Parathyroid adenoma (tissue), 2 donors: ENCODE measurements around the gene DGKI.

Experiments used
- H2AFZ ChIP-seq: fragments of 300-600 bp; sonication (generic); one replicate; pipeline ENCODE4 v1.7.0; 2017; ENCODE audit warnings: antibody characterized with exemption, mild to moderate bottlenecking
- H3K27ac ChIP-seq: fragments of 300-600 bp; sonication (generic); one replicate; pipeline ENCODE4 v1.7.0; 2017
- H3K27me3 ChIP-seq: fragments of 300-600 bp; sonication (generic); one replicate; pipeline ENCODE4 v1.7.0; 2017; ENCODE audit warnings: low read length; ENCODE audit not compliant: control insufficient read depth, insufficient read depth
- H3K36me3 ChIP-seq: fragments of 300-600 bp; sonication (generic); one replicate; pipeline ENCODE4 v1.7.0; 2017; ENCODE audit warnings: low read length; ENCODE audit not compliant: control insufficient read depth, insufficient read depth
- H3K4me1 ChIP-seq: fragments of 300-600 bp; sonication (generic); one replicate; pipeline ENCODE4 v1.7.0; 2017; ENCODE audit warnings: control low read depth
- H3K4me2 ChIP-seq: fragments of 300-600 bp; sonication (generic); one replicate; pipeline ENCODE4 v1.7.0; 2017; ENCODE audit warnings: low read length
- H3K4me3 ChIP-seq: fragments of 300-600 bp; sonication (generic); one replicate; pipeline ENCODE4 v1.7.0; 2017; ENCODE audit warnings: low read depth, low read length
- H3K79me2 ChIP-seq: fragments of 300-600 bp; sonication (generic); one replicate; pipeline ENCODE4 v1.7.0; 2017; ENCODE audit warnings: control low read depth
- H3K9ac ChIP-seq: fragments of 300-600 bp; sonication (generic); one replicate; pipeline ENCODE4 v1.7.0; 2017; ENCODE audit warnings: mild to moderate bottlenecking
- H3K9me3 ChIP-seq: fragments of 300-600 bp; sonication (generic); one replicate; pipeline ENCODE4 v1.7.0; 2017; ENCODE audit warnings: low read length; ENCODE audit not compliant: control insufficient read depth
- TF ChIP-seq, protein P1 (sequence below): fragments of 300-600 bp; sonication (generic); IDR thresholded peaks from one replicate; pipeline ENCODE4 v1.7.0; 2017; ENCODE audit warnings: antibody characterized with exemption, mild to moderate bottlenecking
- donor health status: primary hyperparathyroidism.

DGKI gene

DNA sequence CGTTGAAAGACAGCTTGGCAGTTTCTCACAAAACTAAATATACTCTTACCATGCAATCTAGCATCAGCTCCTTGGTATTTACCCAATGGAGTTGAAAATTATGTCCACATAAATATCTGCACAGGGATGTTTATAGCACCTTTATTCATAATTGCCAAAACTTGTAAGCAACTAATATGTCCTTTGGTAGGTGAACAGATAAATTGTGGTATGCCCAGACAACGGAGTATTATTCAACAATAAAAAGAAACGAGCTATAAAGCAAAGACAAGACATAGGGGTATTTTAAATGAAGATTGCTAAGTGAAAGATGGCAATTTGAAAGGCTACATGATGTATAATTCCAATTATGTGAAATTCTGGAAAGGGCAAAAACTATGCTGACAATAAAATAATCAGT lies 340.7 kb downstream of the DGKI start:
- Histone ChIP-seq H2AFZ (no peak overlapping the region), H3K9me3 (no peaks in the 10 kb centered on the region), H3K4me3 (no peak overlapping the region), H3K4me1 (no peaks in the 10 kb centered on the region), H3K27ac (no peak overlapping the region), H3K79me2 (no peaks in the 10 kb centered on the region), H3K27me3 (no peaks in the 10 kb centered on the region), H3K9ac (no peak overlapping the region), H3K4me2 (no peak overlapping the region), H3K36me3 (no peaks in the 10 kb centered on the region)
- TF ChIP-seq, protein P1, sequence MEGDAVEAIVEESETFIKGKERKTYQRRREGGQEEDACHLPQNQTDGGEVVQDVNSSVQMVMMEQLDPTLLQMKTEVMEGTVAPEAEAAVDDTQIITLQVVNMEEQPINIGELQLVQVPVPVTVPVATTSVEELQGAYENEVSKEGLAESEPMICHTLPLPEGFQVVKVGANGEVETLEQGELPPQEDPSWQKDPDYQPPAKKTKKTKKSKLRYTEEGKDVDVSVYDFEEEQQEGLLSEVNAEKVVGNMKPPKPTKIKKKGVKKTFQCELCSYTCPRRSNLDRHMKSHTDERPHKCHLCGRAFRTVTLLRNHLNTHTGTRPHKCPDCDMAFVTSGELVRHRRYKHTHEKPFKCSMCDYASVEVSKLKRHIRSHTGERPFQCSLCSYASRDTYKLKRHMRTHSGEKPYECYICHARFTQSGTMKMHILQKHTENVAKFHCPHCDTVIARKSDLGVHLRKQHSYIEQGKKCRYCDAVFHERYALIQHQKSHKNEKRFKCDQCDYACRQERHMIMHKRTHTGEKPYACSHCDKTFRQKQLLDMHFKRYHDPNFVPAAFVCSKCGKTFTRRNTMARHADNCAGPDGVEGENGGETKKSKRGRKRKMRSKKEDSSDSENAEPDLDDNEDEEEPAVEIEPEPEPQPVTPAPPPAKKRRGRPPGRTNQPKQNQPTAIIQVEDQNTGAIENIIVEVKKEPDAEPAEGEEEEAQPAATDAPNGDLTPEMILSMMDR, result no peak

DNA sequence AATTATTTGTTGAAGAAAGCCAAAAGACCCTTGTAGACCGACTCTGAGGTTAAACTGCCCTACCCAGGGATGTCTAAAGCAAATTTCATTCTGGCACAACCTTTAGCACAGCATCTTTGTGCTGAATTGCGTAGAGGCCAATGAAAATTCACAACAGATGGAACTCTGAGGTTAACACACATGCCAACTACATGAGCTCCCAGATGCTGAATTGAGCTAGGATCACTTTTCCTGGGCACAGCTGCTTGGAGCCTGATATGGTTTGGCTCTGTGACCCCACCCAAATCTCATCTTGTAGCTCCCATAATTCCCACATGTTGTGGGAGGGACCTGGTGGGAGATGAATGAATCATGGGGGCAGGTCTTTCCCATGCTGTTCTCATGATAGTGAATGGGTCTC lies 345.2 kb downstream of the DGKI start:
- no peak overlapping the region for H3K4me3 ChIP-seq
- TF ChIP-seq, protein P1, result no peak

DNA sequence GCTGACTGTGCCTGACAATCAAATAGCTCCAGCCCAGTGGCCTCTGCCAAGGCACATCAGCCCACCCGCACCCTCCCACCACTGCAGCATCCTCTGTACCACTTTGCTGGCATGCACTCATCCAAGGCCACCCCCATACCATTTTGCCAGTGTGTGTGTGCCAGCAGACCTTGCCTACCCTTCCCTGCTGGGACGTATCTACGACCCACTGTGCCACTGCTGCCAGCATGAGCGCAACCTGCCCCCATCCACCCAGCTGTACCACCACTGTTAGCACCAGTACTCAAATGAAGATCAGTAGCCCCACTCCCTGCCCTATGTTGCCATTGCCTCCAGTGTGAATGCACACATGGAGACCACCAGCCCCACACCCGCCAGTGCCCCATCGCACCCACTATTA lies 353.9 kb downstream of the DGKI start:
- TF ChIP-seq, protein P1, result no peak
- no peaks in the 10 kb centered on the region for H3K36me3 ChIP-seq

More for the DNA sequence above, 345.2 kb downstream of the DGKI start:
- Histone ChIP-seq H3K27ac (no peak overlapping the region), H3K4me2 (no peak overlapping the region), H3K27me3 (no peaks in the 10 kb centered on the region), H3K9me3 (peaks cover 4% of the 10 kb centered on the region), H3K4me1 (no peaks in the 10 kb centered on the region), H3K9ac (no peak overlapping the region), H2AFZ (no peak overlapping the region), H3K79me2 (no peaks in the 10 kb centered on the region), H3K36me3 (no peaks in the 10 kb centered on the region)

DNA sequence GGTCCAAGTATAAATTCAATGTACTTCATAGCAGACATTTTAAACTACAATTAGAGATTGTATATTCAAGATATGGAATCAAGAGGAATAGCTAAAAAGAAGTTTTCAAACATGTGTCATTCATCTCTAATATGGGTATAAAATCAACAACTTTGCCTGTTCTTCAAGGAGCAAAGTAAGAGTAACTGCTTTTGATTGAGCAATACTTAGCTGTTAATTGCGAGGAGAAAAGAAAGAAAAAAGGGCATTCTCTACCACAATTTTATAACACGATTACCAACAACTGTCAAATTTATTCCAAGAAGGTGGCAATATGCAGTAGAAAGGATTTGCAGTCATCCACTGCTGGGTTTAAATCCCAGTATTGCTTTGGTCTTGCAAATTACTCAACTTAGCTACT lies 356.9 kb downstream of the DGKI start:
- Histone ChIP-seq H3K9me3 (no peaks in the 10 kb centered on the region), H3K27me3 (no peaks in the 10 kb centered on the region), H3K4me1 (no peaks in the 10 kb centered on the region), H3K27ac (no peak overlapping the region), H3K4me2 (no peak overlapping the region), H3K4me3 (no peak overlapping the region), H3K36me3 (no peaks in the 10 kb centered on the region), H2AFZ (no peak overlapping the region), H3K79me2 (no peaks in the 10 kb centered on the region), H3K9ac (no peak overlapping the region)
- TF ChIP-seq, protein P1, result no peak

More for the DNA sequence above, 353.9 kb downstream of the DGKI start:
- H3K9me3 ChIP-seq, result peaks cover 4% of the 10 kb centered on the region
- H3K4me3 ChIP-seq, result no peak overlapping the region
- H3K27me3 ChIP-seq, result no peaks in the 10 kb centered on the region
- no peak overlapping the region for H3K27ac ChIP-seq
- no peak overlapping the region for H3K9ac ChIP-seq
- no peaks in the 10 kb centered on the region for H3K4me1 ChIP-seq
- no peak overlapping the region for H2AFZ ChIP-seq
- no peaks in the 10 kb centered on the region for H3K79me2 ChIP-seq
- H3K4me2 ChIP-seq, result no peak overlapping the region

DNA sequence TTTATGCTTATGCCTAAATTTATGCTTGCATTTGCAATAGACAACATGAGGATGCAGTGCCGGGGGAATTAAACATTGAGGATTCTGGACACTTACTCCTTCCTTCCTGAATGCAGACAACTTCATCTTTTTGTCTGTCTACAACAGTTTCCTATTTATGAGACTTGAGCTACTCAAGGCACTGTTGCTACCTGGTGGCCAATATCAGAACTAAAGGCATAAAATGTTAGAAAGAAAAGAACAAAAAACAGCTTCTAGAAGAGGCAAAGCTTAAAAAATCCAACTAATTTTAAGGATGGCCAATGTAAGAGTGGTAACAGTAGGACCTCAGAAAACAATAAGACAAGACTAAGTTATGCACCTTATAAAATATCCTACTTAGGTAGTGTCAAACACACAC lies 358.7 kb downstream of the DGKI start:
- no peak overlapping the region for H3K9ac ChIP-seq
- H3K4me2 ChIP-seq, result no peak overlapping the region
- no peaks in the 10 kb centered on the region for H3K36me3 ChIP-seq
- TF ChIP-seq, protein P1, result no peak
- no peaks in the 10 kb centered on the region for H3K79me2 ChIP-seq
- H3K4me3 ChIP-seq, result no peak overlapping the region
- no peak overlapping the region for H3K27ac ChIP-seq
- no peaks in the 10 kb centered on the region for H3K4me1 ChIP-seq
- no peak overlapping the region for H2AFZ ChIP-seq
- no peaks in the 10 kb centered on the region for H3K9me3 ChIP-seq
- no peaks in the 10 kb centered on the region for H3K27me3 ChIP-seq
